ENCODE measurements around the gene CAMK2D.

Gene CAMK2D

DNA sequence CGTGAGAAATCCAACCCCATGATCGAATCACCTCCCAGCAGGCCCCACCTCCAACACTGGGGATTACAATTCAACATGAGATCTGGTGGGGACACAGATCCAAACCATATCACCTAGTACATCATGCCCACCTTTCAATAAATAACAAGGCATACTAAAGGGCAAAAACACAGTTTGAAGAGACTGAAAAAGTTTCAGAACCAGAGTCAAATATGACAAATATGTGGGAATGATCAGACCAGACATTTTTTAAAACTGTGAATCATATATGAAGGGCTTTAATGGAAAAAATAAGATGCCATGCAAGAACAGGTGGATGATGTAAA lies 167.3 kb downstream of the CAMK2D start:
- DNase-seq: no peak

GRCh38 chr4:113593400-113594230 lies 167.9 kb downstream of the CAMK2D start:
- DNase-seq: no peak

DNA sequence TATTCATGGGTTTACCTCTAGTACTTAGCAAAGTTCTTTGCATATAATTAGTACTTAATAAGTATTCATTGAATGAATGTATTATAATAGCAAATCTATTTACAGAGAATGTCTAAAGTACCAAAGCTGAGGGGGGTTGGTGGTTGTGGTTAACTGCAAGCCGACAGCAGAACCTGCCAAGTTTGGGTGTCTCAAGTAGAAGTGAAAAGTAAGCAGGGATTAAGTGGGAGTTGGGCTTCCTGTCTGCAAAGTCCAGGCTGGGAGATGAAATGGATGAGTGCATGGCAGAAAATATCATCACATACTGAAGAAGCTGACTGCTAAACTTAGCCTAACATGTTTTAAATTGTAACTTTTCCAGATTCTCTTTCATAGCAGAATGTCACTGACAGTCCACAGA lies 169.6 kb downstream of the CAMK2D start:
- no peak for DNase-seq

DNA sequence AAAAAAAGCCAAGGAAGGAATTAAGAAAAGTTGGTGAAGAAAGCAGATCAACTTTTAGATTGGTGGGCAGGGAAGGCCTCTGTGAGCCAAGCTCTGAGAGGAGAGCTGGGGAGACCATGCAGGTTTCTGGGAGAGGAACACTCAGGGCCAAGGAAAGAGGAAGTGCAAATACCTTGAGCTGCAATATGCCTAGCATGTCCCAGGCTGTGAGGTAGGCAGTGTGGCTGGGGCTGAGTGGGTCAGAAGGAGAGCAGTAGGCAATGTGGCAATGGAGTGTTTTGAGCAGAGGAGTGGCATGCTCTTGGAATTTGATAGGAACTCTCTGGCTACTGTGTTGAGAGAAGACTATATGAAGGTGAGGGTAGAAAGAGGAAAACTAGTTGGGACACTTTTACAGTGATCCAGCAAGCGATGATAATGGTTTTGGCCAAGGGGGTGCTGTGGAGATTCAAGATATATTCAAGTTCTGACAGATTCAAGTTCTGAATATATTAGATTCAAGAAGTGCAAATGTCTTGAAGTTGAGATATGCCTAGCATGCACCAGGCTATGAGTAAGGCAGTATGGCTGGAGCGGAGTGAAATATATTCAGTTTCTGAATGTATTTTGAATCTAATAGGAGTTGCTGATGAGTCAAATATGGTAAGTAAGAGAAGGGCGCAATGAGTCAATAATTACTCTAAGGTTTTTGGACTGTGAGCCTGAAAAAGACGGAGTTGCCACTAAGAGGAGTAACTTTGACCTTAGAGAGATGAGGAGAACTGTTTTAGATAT lies 172.5 kb downstream of the CAMK2D start:
- DNase-seq: no peak

- DNase-seq: no peak
Measured at GRCh38 chr4:113587640-113588275, 173.8 kb downstream of the CAMK2D start.

GRCh38 chr4:113587156-113587555 lies 174.4 kb downstream of the CAMK2D start:
- no peak for DNase-seq

DNA sequence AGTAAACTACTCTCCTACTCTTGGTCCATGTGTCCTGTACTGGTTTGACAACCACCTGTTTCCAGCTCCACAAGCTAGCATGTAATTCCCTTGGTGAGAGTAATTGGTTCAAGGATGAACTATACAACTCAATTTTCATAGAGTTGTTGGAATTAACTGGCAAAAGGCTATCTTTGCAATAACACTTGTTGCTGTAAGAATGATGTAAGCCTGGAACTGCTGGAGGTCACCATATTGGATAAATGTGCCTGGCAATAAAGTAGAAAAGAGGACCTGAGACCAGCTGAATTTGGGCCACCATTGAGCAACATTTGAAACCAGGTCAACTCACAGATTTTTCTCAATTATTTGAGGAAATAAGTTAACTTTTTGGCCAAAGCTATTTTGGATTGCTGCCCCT lies 175.5 kb downstream of the CAMK2D start:
- DNase-seq: no peak

DNA sequence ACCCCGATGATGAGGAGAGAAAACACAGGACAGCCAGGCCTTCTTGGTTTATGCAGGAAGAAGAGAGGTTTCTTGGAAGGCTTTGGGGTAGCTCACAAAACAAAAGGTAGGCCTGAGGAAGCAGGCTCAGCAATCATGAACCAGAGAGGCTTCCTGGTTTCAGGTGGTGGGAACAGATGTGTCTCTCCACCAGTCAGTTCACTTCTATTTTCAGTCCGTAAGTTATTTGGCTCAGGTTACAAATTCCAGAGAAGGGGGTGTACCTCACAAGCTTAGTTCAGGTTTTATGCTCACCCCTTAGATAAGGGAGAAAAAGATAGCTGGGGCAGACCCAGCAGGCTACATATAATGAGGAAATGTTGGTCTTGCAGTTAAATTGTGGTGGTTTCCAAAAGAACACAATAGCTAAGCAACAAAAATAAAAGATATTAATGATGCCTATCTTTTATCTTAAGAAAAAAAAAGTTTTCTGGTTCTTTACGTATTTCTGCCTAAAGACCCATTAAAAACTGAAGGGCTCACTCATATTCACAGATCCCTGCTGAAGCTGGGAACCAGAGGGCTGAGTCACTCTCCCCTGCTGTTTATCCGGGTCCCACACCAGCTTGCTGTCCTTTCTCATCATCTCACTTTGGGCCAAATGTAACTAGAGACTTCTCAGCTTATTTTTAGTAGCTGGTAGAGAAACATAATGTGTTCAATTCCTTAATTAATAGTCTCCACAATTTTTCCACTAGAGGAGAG lies 177.0 kb downstream of the CAMK2D start:
- DNase-seq: no peak

DNA sequence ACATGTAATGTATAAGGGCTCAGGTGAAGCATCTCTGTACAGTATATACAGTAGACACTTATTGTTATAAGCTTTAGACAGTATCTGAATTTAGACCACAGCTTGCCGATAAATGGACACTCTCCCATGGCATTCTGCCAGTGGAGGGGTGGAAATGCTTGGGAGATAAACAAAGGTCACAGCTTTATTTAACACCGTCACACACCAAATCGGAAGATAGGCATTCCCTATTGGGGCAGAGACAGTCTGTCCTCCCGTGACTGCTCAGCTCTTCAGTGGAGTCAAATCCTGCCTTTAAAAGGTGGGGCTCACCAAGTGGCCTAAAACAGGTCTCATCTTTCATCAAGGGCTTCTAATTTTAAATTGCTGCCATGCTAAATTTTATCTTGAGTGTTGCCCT lies 178.8 kb downstream of the CAMK2D start:
- DNase-seq: no peak

GRCh38 chr4:113579360-113579759 lies 182.2 kb downstream of the CAMK2D start:
- DNase-seq: no peak

GRCh38 chr4:113576947-113577678 lies 184.4 kb downstream of the CAMK2D start:
- no peak for DNase-seq

GRCh38 chr4:113575401-113575800 lies 186.1 kb downstream of the CAMK2D start:
- DNase-seq: no peak

GRCh38 chr4:113574636-113575103 lies 186.9 kb downstream of the CAMK2D start:
- no peak for DNase-seq

DNA sequence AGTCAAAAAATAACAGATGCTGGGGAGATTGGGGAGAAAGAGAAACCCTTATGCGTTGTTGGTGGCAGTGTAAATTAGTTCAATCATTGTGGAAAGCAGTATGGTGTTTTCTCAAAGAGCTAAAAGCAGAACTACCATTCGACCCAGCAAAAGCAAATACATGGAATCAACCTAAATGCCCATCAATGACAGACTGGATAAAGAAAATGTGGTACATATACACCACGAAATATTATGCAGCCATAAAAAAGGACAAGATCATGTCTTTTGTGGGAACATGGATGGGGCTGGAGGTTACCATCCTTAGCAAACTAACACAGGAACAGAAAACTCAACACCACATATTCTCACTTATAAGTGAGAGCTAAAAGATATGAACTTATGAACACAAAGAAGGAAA lies 188.9 kb downstream of the CAMK2D start:
- DNase-seq: no peak

GRCh38 chr4:113566015-113566795 lies 195.3 kb downstream of the CAMK2D start:
- no peak for DNase-seq

DNA sequence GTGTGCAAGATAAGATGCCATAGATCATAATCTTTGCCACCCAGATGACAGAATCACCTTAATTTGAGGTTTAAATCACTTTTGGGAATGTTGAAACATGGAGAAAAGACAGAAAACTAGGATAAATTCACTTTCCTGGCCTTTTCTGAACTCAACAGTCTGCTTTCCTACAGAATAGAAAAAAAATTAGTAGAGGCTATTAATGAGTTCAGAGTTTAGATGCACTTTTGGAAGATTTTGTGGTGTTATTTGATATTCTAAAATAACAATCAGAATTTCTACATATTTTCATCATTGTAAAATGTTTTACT lies 195.9 kb downstream of the CAMK2D start:
- no peak for DNase-seq

- DNase-seq: no peak
Measured at GRCh38 chr4:113564493-113564892, 197.0 kb downstream of the CAMK2D start.

GRCh38 chr4:113563691-113564378 lies 197.7 kb downstream of the CAMK2D start:
- no peak for DNase-seq

- DNase-seq: no peak
Measured at GRCh38 chr4:113561758-113562157, 199.8 kb downstream of the CAMK2D start.

DNA sequence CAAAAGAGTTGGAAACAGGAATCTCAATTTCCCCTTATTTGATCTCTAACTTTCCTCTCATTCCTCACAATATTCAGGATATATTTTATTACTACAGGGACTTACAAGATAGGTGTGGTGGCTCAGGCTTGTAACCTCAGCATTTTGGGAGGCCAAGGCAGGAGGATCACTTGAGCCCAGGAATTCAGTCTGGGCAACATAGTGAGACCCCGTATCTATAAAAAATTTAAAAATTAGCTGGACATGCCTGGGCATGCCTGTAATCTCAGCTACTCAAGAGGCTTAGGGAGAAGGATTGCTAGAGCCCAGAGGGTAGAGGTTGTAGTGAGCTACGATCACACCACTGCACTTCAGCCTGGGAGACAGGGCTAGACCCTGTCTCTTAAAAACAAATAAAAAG lies 200.4 kb downstream of the CAMK2D start:
- DNase-seq: no peak

DNA sequence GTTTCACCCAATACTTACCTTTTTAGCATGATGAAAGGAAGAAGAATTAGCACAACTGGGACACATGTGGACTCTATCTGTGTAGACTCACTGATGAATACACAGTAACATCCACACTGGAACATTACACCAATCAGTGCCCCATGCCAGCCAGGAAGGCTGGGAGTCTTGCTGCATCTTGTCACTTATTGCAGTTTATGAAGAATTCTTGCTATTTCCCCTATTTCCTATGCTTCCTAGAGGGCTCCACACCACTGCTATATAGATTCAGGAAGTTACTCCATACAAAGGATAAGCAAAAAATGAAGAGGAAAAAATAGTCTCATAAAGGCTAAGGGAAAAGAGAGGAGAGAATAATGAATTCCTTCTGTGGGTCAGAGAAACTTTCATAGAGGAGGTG lies 201.0 kb downstream of the CAMK2D start:
- DNase-seq: no peak
